ENCODE results near the gene NEFH. TPM values are rescaled to one million over a fixed set of nuclear protein-coding genes. Genes with fewer than 3 reads are reported as not detected.
"Not testable (repeated sequence)": the region's sequence is repeated elsewhere in the genome, so short reads cannot be mapped to it uniquely, and the experiment has no call there.

Gene NEFH
- total RNA-seq, 2 experiments from 2014 or later, result 1.8 TPM

DNA sequence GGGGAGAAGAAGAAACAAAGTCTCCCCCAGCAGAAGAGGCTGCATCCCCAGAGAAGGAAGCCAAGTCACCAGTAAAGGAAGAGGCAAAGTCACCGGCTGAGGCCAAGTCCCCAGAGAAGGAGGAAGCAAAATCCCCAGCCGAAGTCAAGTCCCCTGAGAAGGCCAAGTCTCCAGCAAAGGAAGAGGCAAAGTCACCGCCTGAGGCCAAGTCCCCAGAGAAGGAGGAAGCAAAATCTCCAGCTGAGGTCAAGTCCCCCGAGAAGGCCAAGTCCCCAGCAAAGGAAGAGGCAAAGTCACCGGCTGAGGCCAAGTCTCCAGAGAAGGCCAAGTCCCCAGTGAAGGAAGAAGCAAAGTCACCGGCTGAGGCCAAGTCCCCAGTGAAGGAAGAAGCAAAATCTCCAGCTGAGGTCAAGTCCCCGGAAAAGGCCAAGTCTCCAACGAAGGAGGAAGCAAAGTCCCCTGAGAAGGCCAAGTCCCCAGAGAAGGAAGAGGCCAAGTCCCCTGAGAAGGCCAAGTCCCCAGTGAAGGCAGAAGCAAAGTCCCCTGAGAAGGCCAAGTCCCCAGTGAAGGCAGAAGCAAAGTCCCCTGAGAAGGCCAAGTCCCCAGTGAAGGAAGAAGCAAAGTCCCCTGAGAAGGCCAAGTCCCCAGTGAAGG lies 9.2 kb downstream of the NEFH start:
- H3K4me1 Mint-ChIP-seq; H3K36me3 Mint-ChIP-seq; POLR2A ChIA-PET; H3K9me3 Mint-ChIP-seq; H3K27ac Mint-ChIP-seq; DNase-seq; ATAC-seq (ENCODE audit: low read depth); H3K27me3 Mint-ChIP-seq; H3K4me3 Mint-ChIP-seq: not testable (repeated sequence)

DNA sequence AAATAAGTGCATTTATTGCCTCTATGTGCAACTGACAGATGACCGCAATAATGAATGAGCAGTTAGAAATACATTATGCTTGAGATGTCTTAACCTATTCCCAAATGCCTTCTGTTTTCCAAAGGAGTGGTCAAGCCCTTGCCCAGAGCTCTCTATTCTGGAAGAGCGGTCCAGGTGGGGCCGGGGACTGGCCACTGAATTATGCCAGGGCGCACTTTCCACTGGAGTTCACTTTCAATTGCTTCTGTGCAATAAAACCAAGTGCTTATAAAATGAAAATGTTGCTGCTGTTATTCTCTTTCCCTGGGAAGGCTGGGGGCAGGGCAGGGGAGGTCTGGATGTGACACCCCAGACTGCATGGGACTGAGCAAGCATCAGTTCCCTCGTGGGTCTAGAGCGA lies 11.0 kb downstream of the NEFH start:
- no peak for DNase-seq
- no peak for ATAC-seq (ENCODE audit: low read depth)
- Mint-ChIP-seq H3K4me1 (no peaks in the 10 kb centered on the region), H3K9me3 (peaks cover 8% of the 10 kb centered on the region), H3K27ac (no peak overlapping the region), H3K4me3 (no peak overlapping the region), H3K36me3 (peaks cover 14% of the 10 kb centered on the region), H3K27me3 (no peaks in the 10 kb centered on the region)
- POLR2A ChIA-PET, result no interaction called here

DNA sequence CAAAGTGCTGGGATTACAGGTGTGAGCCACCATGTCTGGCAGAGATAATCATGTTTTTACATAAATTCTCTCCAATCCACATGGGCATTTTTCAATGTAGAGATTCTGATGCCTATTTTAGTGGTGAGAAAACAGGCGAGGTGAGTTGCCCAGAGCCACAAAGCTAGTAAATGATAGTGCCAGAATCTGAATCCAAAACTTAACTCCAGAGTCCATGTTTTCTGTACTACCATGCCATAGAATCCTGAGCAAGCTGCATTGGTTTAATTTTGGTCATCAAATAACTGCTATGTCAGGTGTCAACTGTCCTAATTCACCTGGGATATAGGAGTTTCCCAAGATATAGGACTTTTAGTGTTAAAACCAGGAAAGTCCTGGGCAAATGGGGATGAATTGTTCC lies 13.6 kb downstream of the NEFH start:
- H3K4me1 Mint-ChIP-seq, result no peaks in the 10 kb centered on the region
- no peaks in the 10 kb centered on the region for H3K27me3 Mint-ChIP-seq
- ATAC-seq (ENCODE audit: low read depth) (no peak), DNase-seq (no peak)
- POLR2A ChIA-PET, result no interaction called here
- H3K9me3 Mint-ChIP-seq, result peaks cover 8% of the 10 kb centered on the region
- H3K36me3 Mint-ChIP-seq, result peaks cover 16% of the 10 kb centered on the region
- no peak overlapping the region for H3K4me3 Mint-ChIP-seq
- no peak overlapping the region for H3K27ac Mint-ChIP-seq

DNA sequence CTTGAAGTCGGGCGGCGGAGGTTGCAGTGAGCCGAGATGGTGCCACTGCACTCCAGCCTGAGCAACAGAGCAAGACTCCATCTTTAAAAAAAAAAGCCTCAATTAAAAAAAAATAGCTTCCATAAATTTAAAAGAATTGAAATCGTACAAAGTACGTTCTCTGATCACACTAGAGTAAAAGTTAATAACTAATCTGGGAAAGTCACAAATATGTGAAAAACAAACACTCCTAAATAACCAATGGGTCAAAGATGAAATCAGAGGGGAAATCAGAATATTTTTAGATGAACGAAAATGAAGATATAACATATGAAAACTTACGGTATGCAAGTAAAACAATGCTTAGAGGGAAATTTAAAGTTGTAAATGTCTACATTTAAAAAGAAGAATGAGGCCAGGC lies 19.8 kb downstream of the NEFH start:
- Mint-ChIP-seq H3K36me3 (peaks cover 12% of the 10 kb centered on the region), H3K27ac (no peak overlapping the region), H3K4me3 (no peak overlapping the region), H3K4me1 (no peaks in the 10 kb centered on the region), H3K27me3 (no peaks in the 10 kb centered on the region), H3K9me3 (peaks cover 5% of the 10 kb centered on the region)
- no peak for ATAC-seq (ENCODE audit: low read depth)
- DNase-seq, result no peak
- POLR2A ChIA-PET, result no interaction called here

DNA sequence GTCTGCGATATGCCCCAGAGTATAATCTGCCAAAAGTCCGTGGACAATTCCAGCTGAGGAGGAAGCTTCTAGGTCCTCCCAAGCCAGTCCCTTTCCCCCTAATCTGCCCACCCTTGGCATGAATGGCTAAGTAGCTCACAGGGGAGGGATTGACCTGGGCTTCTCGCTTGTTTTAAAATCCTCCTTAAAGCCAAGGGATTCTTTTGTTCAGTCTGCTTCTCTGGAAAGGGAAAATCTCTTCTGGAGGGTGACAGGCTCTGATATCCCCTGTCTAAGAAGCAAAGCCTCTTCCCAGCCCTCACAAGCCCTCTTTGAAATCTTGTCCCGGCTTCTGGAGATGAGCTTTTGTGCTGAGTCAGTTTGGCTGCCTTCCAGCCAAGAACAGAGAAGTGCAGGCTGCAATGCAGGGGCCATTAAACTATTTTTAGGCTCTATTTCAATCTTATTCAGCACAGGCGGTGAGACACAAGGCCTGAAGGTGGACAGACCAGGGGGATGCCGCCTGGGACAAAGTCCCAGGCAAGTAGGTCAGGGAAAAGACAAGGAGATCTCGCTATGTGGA lies 23.9 kb downstream of the NEFH start:
- Mint-ChIP-seq H3K36me3 (peaks cover 15% of the 10 kb centered on the region), H3K27ac (no peak overlapping the region), H3K4me3 (no peak overlapping the region), H3K9me3 (no peaks in the 10 kb centered on the region), H3K4me1 (no peaks in the 10 kb centered on the region), H3K27me3 (no peaks in the 10 kb centered on the region)
- DNase-seq, result no peak
- ATAC-seq (ENCODE audit: low read depth), result no peak
- POLR2A ChIA-PET, result no interaction called here

DNA sequence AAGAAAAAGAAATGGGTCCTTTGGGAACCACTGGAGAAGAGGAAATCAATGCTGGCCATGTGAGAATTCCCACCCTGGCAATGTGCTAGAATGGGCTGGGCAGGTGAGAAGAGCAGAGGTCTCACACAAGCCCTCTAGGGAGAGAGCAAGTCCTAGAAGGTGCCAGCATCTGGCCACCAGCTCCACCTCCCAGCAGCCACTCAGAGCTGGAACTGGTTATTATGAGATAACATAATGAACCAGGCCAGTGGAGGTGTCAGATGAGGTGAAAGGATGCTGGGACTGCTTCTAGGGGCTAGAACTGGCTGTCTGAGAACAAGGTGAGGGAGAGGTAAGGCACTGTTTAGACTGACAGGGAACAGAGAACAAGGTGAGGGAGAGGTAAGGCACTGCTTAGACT lies 29.3 kb downstream of the NEFH start:
- H3K36me3 Mint-ChIP-seq, result peaks cover 15% of the 10 kb centered on the region
- H3K4me1 Mint-ChIP-seq, result peaks cover 4% of the 10 kb centered on the region
- H3K27me3 Mint-ChIP-seq, result no peaks in the 10 kb centered on the region
- ATAC-seq (ENCODE audit: low read depth), result no peak
- no peak overlapping the region for H3K4me3 Mint-ChIP-seq
- POLR2A ChIA-PET, result interaction anchor here (0.6 kb wide), 1 partner anchor 46 kb away, joined by 3 read pairs; no protein-coding TSS in a partner anchor
- DNase-seq, result no peak
- no peaks in the 10 kb centered on the region for H3K9me3 Mint-ChIP-seq
- peak overlapping the region; percentile 25 for H3K27ac Mint-ChIP-seq

DNA sequence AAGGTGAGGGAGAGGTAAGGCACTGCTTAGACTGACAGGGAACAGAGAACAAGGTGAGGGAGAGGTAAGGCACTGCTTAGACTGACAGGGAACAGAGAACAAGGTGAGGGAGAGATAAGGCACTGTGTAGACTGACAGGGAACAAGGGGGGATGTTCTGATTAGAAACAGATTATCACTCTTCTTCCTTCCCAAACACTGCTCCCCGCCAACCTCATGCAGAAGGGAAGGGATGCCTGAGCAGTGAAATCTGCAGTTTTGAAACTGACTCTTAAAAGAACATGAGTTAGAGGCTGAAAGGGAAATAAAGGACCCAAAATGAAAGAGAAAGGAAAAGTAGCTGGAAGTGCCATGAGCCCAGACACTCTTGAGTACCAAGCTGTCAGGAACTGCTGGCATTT lies 29.8 kb downstream of the NEFH start:
- H3K27ac Mint-ChIP-seq, result peak overlapping the region; percentile 44
- POLR2A ChIA-PET, result no interaction called here
- H3K9me3 Mint-ChIP-seq, result no peaks in the 10 kb centered on the region
- H3K4me1 Mint-ChIP-seq, result peaks cover 4% of the 10 kb centered on the region
- peaks cover 15% of the 10 kb centered on the region for H3K36me3 Mint-ChIP-seq
- DNase-seq (no peak), ATAC-seq (ENCODE audit: low read depth) (no peak)
- no peak overlapping the region for H3K4me3 Mint-ChIP-seq
- H3K27me3 Mint-ChIP-seq, result no peaks in the 10 kb centered on the region

DNA sequence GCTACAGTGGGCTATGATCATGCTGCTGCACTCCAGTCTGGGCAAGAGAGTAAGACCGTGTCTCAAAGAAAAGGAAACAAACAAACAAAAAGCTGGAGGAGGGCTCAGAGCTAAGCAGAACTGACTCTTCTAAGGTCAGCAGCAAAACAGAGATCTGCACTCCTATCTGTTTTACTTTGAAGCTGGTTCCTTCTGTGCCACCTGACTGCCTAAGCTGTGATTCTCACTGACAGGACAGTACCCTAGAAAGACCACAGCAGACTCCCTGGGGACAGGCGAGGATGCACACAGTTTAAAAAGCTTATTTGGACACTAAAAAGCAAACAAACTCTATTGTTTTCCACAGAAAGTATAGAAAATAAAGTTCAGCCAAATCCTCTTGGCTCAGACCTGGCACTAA lies 30.5 kb downstream of the NEFH start:
- Mint-ChIP-seq H3K27ac (peak overlapping the region; percentile 59), H3K27me3 (no peaks in the 10 kb centered on the region), H3K4me1 (peaks cover 4% of the 10 kb centered on the region), H3K36me3 (peaks cover 13% of the 10 kb centered on the region), H3K4me3 (no peak overlapping the region), H3K9me3 (no peaks in the 10 kb centered on the region)
- POLR2A ChIA-PET, result interaction anchor here (0.5 to 1.5 kb wide), 2 partner anchors 10 to 43 kb away, joined by 3 to 5 read pairs; partner anchors contain the start of gene THOC5
- ATAC-seq (ENCODE audit: low read depth), result no peak
- DNase-seq, result no peak

DNA sequence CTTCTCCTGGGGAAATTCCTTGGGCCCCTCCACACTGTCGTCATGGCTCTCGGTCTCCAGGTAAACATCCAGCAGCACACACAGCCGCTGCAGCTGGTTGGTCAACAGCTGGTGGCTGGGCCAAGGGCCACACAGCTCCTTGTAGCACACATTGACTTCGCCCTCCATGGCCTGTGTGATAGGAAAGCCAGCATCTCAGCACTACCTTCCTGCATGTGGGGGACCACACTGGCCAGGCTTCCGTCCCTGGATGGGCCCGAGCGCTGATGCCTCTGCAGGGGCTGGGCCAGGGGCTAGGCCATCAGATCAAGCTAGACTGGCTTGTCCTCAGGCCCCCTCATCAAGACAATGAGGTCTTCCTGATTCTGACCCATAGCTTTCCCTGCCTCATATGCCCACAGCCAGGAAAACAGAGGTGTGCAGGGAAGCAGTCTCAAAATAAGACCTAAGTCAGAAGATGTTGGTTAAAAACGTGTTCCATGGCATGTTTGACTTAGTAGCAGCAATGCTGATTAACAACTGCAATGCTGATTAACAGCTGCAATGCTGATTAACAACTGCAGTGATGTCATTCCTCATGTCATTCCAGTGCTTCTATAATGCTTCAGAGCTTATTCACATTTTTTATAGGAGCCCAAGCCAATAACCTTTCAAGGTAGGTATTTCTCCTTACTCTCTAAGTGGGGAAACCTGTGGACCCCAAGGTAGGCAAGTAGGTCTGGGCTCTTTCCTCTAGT lies 31.3 kb downstream of the NEFH start:
- DNase-seq (no peak), ATAC-seq (ENCODE audit: low read depth) (no peak)
- H3K4me3 Mint-ChIP-seq, result no peak overlapping the region
- no peaks in the 10 kb centered on the region for H3K9me3 Mint-ChIP-seq
- H3K4me1 Mint-ChIP-seq, result peaks cover 4% of the 10 kb centered on the region
- POLR2A ChIA-PET, result interaction anchor here (1.5 kb wide), 1 partner anchor 43 kb away, joined by 5 read pairs; the partner anchor contains the start of gene THOC5
- peak overlapping the region; percentile 2 for H3K27ac Mint-ChIP-seq
- peaks cover 17% of the 10 kb centered on the region for H3K36me3 Mint-ChIP-seq
- no peaks in the 10 kb centered on the region for H3K27me3 Mint-ChIP-seq

DNA sequence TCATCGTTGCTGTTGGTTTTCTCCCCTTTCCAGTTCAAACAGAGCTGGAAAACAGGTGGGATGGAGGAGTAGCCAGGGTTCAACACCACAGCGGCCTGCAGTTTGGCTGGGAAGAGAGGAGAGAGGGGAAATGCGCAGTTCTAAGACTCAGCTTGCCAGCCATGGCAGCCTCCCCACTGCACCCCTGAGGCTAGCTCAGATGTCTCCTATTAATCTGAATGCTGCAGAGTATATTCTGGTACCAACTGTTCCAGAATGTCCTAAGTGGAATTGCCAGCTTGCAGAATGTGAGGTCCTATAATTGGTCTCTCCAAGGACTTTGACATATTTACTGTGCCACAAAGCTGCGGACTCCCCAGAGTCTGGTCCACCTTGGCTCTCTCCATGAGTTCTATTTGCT lies 32.0 kb downstream of the NEFH start:
- peaks cover 4% of the 10 kb centered on the region for H3K4me1 Mint-ChIP-seq
- POLR2A ChIA-PET, result no interaction called here
- no peaks in the 10 kb centered on the region for H3K9me3 Mint-ChIP-seq
- DNase-seq, result no peak
- H3K4me3 Mint-ChIP-seq, result no peak overlapping the region
- H3K36me3 Mint-ChIP-seq, result peaks cover 16% of the 10 kb centered on the region
- H3K27ac Mint-ChIP-seq, result no peak overlapping the region
- no peaks in the 10 kb centered on the region for H3K27me3 Mint-ChIP-seq
- no peak for ATAC-seq (ENCODE audit: low read depth)

DNA sequence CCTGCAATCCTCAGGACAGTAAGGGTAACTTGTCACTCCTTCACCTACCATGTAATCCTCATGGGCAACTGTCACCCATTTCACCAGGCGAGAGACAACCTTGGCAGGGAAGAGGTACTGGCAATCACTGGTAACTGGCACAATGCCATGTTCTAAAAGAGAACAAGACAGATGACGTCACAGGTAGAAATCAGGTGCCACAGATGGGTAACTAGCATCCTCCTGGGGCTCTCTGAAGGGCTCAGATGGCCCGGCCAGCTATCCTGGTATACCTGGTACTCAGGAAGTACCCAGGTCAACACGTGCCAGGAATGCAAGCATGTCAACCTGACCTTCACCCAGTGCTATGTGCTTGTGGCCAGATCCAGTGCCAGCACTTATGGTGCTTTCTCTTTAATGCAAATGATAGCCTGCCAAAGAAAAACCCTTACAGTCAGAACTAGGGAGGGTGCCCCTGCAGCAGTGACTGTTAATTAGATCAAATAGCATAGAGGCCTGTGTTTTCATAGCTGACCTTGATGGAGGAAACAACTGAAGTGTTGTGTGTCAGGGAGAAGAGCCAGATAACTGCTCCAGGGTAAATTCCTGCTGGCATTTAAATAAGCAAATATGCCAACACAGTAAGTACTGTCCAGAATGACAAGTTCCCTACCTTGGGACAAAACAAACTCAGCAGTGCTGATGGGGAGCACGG lies 37.3 kb downstream of the NEFH start:
- Mint-ChIP-seq H3K4me3 (no peak overlapping the region), H3K4me1 (no peaks in the 10 kb centered on the region), H3K27me3 (no peaks in the 10 kb centered on the region), H3K27ac (no peak overlapping the region), H3K9me3 (no peaks in the 10 kb centered on the region), H3K36me3 (peaks cover 15% of the 10 kb centered on the region)
- POLR2A ChIA-PET, result no interaction called here
- ATAC-seq (ENCODE audit: low read depth), result no peak
- DNase-seq, result no peak

DNA sequence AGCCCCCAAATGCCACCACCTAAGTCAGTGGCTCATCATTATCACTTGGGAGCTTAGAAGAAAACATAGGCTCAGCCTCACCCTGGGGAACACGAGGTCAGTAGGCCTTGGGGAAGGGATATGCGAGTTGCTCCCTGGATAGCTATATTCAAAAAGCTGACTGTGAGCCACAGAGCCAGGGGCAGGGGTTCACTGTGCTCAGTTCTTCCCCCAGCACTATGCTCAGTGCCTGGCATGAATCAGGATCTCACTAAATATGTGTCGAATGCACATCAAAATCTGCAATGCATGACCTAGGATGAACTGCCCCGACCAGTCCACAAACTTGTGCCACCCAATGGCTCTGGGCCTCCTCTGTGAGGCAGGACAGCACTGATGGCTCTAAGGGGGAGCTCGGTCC lies 38.4 kb downstream of the NEFH start:
- Mint-ChIP-seq H3K27me3 (no peaks in the 10 kb centered on the region), H3K4me1 (no peaks in the 10 kb centered on the region), H3K9me3 (no peaks in the 10 kb centered on the region), H3K36me3 (peaks cover 18% of the 10 kb centered on the region), H3K4me3 (no peak overlapping the region), H3K27ac (no peak overlapping the region)
- no peak for DNase-seq
- no peak for ATAC-seq (ENCODE audit: low read depth)
- POLR2A ChIA-PET, result no interaction called here

DNA sequence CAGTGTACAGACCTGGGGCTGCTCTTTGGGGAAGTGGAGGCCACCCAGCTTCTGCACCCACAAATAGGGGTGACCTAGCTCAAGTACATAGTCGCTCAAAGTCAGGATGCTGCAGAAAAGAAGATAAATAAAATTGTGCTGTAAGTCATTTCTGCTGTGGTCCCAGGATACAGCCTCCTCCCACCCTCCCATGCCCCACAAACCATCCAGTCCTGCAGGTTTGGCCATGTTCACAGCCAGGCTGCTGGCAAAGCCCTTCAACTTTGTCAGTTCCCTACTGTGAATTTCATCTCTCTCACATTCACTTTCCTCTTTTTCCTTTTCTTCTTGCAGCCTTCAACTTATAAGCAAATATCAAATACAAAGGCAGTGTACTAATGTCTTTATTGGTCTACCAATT lies 40.0 kb downstream of the NEFH start:
- Mint-ChIP-seq H3K9me3 (no peaks in the 10 kb centered on the region), H3K27ac (no peak overlapping the region), H3K4me1 (no peaks in the 10 kb centered on the region), H3K4me3 (no peak overlapping the region), H3K27me3 (no peaks in the 10 kb centered on the region), H3K36me3 (peaks cover 20% of the 10 kb centered on the region)
- DNase-seq (no peak), ATAC-seq (ENCODE audit: low read depth) (no peak)
- POLR2A ChIA-PET, result no interaction called here
